Measurements from ENCODE around the gene CFAP410. TPM values are rescaled to one million over a fixed set of nuclear protein-coding genes. Genes with fewer than 3 reads are reported as not detected.
A peak's percentile ranks its signal among the peaks of the same experiment; 100 is the strongest.
"Not testable (repeated sequence)": the region's sequence is repeated elsewhere in the genome, so short reads cannot be mapped to it uniquely, and the experiment has no call there.

Gene CFAP410
- total and polyA plus RNA-seq, 4 donors: 11.9 to 46.4 (median 36.6) TPM

GRCh38 chr21:44289381-44290010 is 49.7 kb downstream of the CFAP410 start:
- no peak overlapping the region for H3K27ac ChIP-seq (ENCODE audit: low read depth, low read length)
- DNase-seq (ENCODE audit: low read depth in 4 of 6, low spot score in 6 of 6): no peak
- 82% methylated on average over 24 of the region's 24 CpGs for WGBS (ENCODE audit: insufficient coverage)
- peaks cover 13% of the 10 kb centered on the region for H3K4me1 ChIP-seq (ENCODE audit: control insufficient read depth, insufficient read depth, low read length)
- H3K36me3 ChIP-seq (ENCODE audit: control insufficient read depth, insufficient read depth, low read length): no peaks in the 10 kb centered on the region
- H3K27me3 ChIP-seq (ENCODE audit: control insufficient read depth, insufficient read depth, low read length): peaks cover 17% of the 10 kb centered on the region
- no peaks in the 10 kb centered on the region for H3K9me3 ChIP-seq (ENCODE audit: control insufficient read depth, insufficient read depth, low read length)
- H3K4me3 ChIP-seq (ENCODE audit: low read depth, low read length): no peak overlapping the region

GRCh38 chr21:44288251-44289110 is 50.7 kb downstream of the CFAP410 start:
- H3K9me3 ChIP-seq (ENCODE audit: control insufficient read depth, insufficient read depth, low read length): no peaks in the 10 kb centered on the region
- peaks cover 17% of the 10 kb centered on the region for H3K27me3 ChIP-seq (ENCODE audit: control insufficient read depth, insufficient read depth, low read length)
- H3K36me3 ChIP-seq (ENCODE audit: control insufficient read depth, insufficient read depth, low read length): no peaks in the 10 kb centered on the region
- H3K4me3 ChIP-seq (ENCODE audit: low read depth, low read length): no peak overlapping the region
- no peak overlapping the region for H3K27ac ChIP-seq (ENCODE audit: low read depth, low read length)
- no peak for DNase-seq (ENCODE audit: low read depth in 4 of 6, low spot score in 6 of 6)
- peaks cover 20% of the 10 kb centered on the region for H3K4me1 ChIP-seq (ENCODE audit: control insufficient read depth, insufficient read depth, low read length)
- WGBS (ENCODE audit: insufficient coverage): 94% methylated on average over 22 of the region's 23 CpGs

- Histone ChIP-seq H3K27ac (ENCODE audit: low read depth, low read length) (no peak overlapping the region), H3K4me1 (ENCODE audit: control insufficient read depth, insufficient read depth, low read length) (peaks cover 20% of the 10 kb centered on the region), H3K4me3 (ENCODE audit: low read depth, low read length) (no peak overlapping the region), H3K27me3 (ENCODE audit: control insufficient read depth, insufficient read depth, low read length) (peaks cover 17% of the 10 kb centered on the region), H3K9me3 (ENCODE audit: control insufficient read depth, insufficient read depth, low read length) (no peaks in the 10 kb centered on the region), H3K36me3 (ENCODE audit: control insufficient read depth, insufficient read depth, low read length) (no peaks in the 10 kb centered on the region)
- 56% methylated on average over 31 of the region's 31 CpGs for WGBS (ENCODE audit: insufficient coverage)
- no peak for DNase-seq (ENCODE audit: low read depth in 4 of 6, low spot score in 6 of 6)
These were observed 52.2 kb downstream of the CFAP410 start for GRCh38 chr21:44286716-44287632.

- DNase-seq (ENCODE audit: low read depth in 4 of 6, low spot score in 6 of 6): no peak
- Histone ChIP-seq H3K4me3 (ENCODE audit: low read depth, low read length) (no peak overlapping the region), H3K9me3 (ENCODE audit: control insufficient read depth, insufficient read depth, low read length) (no peaks in the 10 kb centered on the region), H3K4me1 (ENCODE audit: control insufficient read depth, insufficient read depth, low read length) (peaks cover 20% of the 10 kb centered on the region), H3K27ac (ENCODE audit: low read depth, low read length) (no peak overlapping the region), H3K36me3 (ENCODE audit: control insufficient read depth, insufficient read depth, low read length) (no peaks in the 10 kb centered on the region), H3K27me3 (ENCODE audit: control insufficient read depth, insufficient read depth, low read length) (peaks cover 17% of the 10 kb centered on the region)
- 76% methylated on average over 10 of the region's 21 CpGs for WGBS (ENCODE audit: insufficient coverage)
These were observed 53.0 kb downstream of the CFAP410 start for GRCh38 chr21:44286086-44286715.

- peaks cover 17% of the 10 kb centered on the region for H3K27me3 ChIP-seq (ENCODE audit: control insufficient read depth, insufficient read depth, low read length)
- no peaks in the 10 kb centered on the region for H3K9me3 ChIP-seq (ENCODE audit: control insufficient read depth, insufficient read depth, low read length)
- no peaks in the 10 kb centered on the region for H3K36me3 ChIP-seq (ENCODE audit: control insufficient read depth, insufficient read depth, low read length)
- peak in 1 of 6 donors; percentile 6 for DNase-seq (ENCODE audit: low read depth in 4 of 6, low spot score in 6 of 6)
- no peak within 1 kb of the TSS for H3K4me3 ChIP-seq (ENCODE audit: low read depth, low read length)
- H3K27ac ChIP-seq (ENCODE audit: low read depth, low read length): no peak within 1 kb of the TSS
- peaks cover 20% of the 10 kb centered on the region for H3K4me1 ChIP-seq (ENCODE audit: control insufficient read depth, insufficient read depth, low read length)
- WGBS (ENCODE audit: insufficient coverage): 21% methylated on average over 56 of the region's 56 CpGs
These were observed 53.8 kb downstream of the CFAP410 start, which contains the start of gene AIRE for GRCh38 chr21:44285138-44285992. TSS of gene AIRE (plus strand) at chr21:44285876. CDS start at chr21:44286007, 131 bp downstream.

- peaks cover 17% of the 10 kb centered on the region for H3K27me3 ChIP-seq (ENCODE audit: control insufficient read depth, insufficient read depth, low read length)
- no peak for DNase-seq (ENCODE audit: low read depth in 4 of 6, low spot score in 6 of 6)
- peaks cover 20% of the 10 kb centered on the region for H3K4me1 ChIP-seq (ENCODE audit: control insufficient read depth, insufficient read depth, low read length)
- H3K36me3 ChIP-seq (ENCODE audit: control insufficient read depth, insufficient read depth, low read length): no peaks in the 10 kb centered on the region
- no peaks in the 10 kb centered on the region for H3K9me3 ChIP-seq (ENCODE audit: control insufficient read depth, insufficient read depth, low read length)
- no peak overlapping the region for H3K27ac ChIP-seq (ENCODE audit: low read depth, low read length)
- no peak overlapping the region for H3K4me3 ChIP-seq (ENCODE audit: low read depth, low read length)
- whole genome bisulfite sequencing (ENCODE audit: insufficient coverage): 73% methylated on average over 8 of the region's 11 CpGs
These were observed 55.2 kb downstream of the CFAP410 start for GRCh38 chr21:44283948-44284347.

- H3K27ac ChIP-seq (ENCODE audit: low read depth, low read length); H3K9me3 ChIP-seq (ENCODE audit: control insufficient read depth, insufficient read depth, low read length); DNase-seq (ENCODE audit: low read depth in 4 of 6, low spot score in 6 of 6); H3K4me3 ChIP-seq (ENCODE audit: low read depth, low read length); H3K36me3 ChIP-seq (ENCODE audit: control insufficient read depth, insufficient read depth, low read length): not testable (repeated sequence)
- Histone ChIP-seq H3K27me3 (ENCODE audit: control insufficient read depth, insufficient read depth, low read length) (peaks cover 17% of the 10 kb centered on the region), H3K4me1 (ENCODE audit: control insufficient read depth, insufficient read depth, low read length) (peaks cover 20% of the 10 kb centered on the region)
- no CpG with 5 or more reads among the region's 11 CpGs for WGBS (ENCODE audit: insufficient coverage)
These were observed 55.9 kb downstream of the CFAP410 start for GRCh38 chr21:44283211-44283785.

GRCh38 chr21:44282370-44282769 is 56.8 kb downstream of the CFAP410 start:
- no peak overlapping the region for H3K27ac ChIP-seq (ENCODE audit: low read depth, low read length)
- no peak overlapping the region for H3K4me3 ChIP-seq (ENCODE audit: low read depth, low read length)
- H3K27me3 ChIP-seq (ENCODE audit: control insufficient read depth, insufficient read depth, low read length): peaks cover 17% of the 10 kb centered on the region
- H3K9me3 ChIP-seq (ENCODE audit: control insufficient read depth, insufficient read depth, low read length): no peaks in the 10 kb centered on the region
- 91% methylated on average over 6 of the region's 9 CpGs for WGBS (ENCODE audit: insufficient coverage)
- no peaks in the 10 kb centered on the region for H3K36me3 ChIP-seq (ENCODE audit: control insufficient read depth, insufficient read depth, low read length)
- H3K4me1 ChIP-seq (ENCODE audit: control insufficient read depth, insufficient read depth, low read length): peaks cover 20% of the 10 kb centered on the region
- DNase-seq (ENCODE audit: low read depth in 4 of 6, low spot score in 6 of 6): no peak
